ENCODE results near the gene EVPL.

EVPL gene

DNA sequence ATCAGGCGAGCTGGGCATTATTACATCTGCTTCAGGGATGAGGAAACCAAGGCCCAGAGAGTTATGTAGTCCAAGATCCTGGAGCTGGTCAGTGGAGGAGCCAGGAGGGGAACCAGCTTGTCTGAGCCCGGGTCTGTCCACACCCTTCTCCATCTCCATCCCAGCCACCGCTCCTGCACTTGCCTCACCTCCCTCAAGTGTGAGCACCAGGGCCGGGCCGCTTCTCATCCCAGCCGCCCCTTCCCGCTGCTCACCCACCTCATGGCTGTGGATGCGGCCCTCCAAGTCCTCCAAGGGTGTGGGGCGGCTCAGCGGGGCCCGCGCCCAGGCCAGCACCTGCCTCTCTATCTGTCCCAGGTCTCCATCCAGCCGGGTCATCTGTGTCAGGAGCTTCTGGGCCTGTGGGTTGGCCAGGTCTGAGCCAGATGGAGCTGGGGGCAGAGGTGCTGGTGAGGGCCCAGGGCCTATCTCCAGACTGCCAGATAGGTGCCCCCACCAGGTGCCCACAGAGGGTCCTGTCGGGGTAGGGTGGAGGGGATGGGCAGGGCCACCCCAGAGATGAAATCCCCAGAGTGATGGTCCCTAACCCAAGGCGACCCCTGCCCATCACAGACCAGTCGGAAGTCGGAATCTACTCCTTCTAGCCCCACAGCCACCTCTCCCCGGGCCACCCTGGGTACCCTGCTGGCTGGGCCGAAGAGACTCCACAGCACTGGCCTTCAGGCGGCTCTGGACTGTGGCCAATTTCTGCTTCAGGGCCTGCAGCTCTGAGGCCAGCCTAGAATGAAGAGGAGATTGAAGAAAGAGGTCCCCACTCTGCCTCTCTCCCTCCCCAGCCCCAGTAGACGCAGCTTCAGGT is 9.4 kb downstream of the EVPL start:
- no peak for TF ChIP-seq CTCF (IDR thresholded peaks at IDR 0.05; ENCODE audit: unreplicated experiment in 3 of 3)
- H3K36me3 Mint-ChIP-seq (ENCODE audit: low read depth): no peaks in the 10 kb centered on the region

DNA sequence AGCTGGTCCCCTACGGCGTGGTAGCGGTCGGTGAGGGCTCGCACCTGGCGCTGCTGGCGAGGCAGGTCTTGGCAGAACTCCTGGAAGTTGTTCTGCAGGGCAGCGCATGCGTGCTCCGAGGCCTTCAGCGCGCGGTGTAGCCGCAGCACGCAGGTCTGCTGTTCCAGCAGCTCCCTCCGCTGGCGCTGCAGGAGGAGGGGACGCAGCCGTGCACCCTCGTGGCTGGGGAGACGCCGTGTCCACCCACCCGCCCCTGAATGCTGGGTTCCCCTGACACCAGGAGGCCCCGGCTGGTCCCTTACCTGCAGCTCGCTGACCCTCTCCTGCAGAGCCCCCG is 12.2 kb downstream of the EVPL start:
- Mint-ChIP-seq H3K27me3 (ENCODE audit: low read depth) (peaks cover 5% of the 10 kb centered on the region), H3K9me3 (no peaks in the 10 kb centered on the region), H3K27ac (no peak overlapping the region)

More for the DNA sequence above, 9.4 kb downstream of the EVPL start:
- H3K27ac Mint-ChIP-seq: no peak overlapping the region
- no peaks in the 10 kb centered on the region for H3K9me3 Mint-ChIP-seq
- H3K4me1 Mint-ChIP-seq: peaks cover 13% of the 10 kb centered on the region
- no peak overlapping the region for H3K4me3 Mint-ChIP-seq
- H3K27me3 Mint-ChIP-seq (ENCODE audit: low read depth): peaks cover 9% of the 10 kb centered on the region

DNA sequence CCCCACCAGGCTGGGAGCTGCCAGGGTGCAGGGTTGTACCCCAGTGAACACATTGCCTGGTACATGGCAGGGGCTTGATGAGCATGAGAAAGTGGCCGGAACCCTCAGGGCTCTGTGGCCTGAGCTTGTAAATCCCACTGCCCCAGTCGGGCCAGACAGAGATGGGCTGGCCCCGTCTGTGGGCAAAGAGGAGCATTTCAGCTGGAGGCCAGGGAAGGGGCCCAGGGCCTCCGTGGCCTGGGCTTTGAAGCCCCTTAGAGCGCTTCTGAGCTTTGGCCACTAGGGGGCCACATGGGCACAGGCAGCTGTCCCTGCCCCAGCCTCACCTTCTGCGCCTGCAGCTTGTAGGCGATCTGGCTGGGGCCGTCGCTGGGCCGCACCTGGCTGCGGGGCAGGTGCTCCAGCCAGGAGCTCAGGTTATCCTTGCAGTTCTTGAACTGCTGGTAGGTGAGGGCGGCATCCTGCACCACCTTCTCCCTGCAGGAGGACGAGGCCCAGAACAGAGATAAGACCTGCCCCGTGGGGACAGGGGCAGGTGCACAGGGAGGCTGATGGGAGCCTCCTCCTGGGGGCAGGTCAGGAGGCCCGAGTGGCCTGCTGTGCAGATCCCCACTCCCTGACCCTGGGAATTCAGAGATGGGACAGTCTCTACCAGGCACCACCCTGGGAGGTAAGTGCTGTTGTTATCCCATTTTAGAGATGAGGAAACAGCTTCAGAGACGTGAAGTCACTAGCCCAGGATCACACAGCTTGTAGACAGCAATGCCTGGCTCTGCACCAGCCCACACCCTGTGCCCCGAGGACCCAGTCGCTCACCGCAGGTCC is 12.8 kb downstream of the EVPL start:
- peak overlapping the region in 1 of 3 experiments; percentile 29 for H3K27ac Mint-ChIP-seq
- peak; percentile 97 for TF ChIP-seq CTCF (IDR thresholded peaks at IDR 0.05; ENCODE audit: unreplicated experiment in 3 of 3)
- H3K36me3 Mint-ChIP-seq (ENCODE audit: low read depth): no peaks in the 10 kb centered on the region
- no peak overlapping the region for H3K4me3 Mint-ChIP-seq
- no peaks in the 10 kb centered on the region for H3K9me3 Mint-ChIP-seq
- H3K4me1 Mint-ChIP-seq: peaks cover 9% of the 10 kb centered on the region
- peaks cover 5% of the 10 kb centered on the region for H3K27me3 Mint-ChIP-seq (ENCODE audit: low read depth)

More for the DNA sequence above, 12.2 kb downstream of the EVPL start:
- no peak overlapping the region for H3K4me3 Mint-ChIP-seq
- no peaks in the 10 kb centered on the region for H3K36me3 Mint-ChIP-seq (ENCODE audit: low read depth)
- no peak for TF ChIP-seq CTCF (IDR thresholded peaks at IDR 0.05; ENCODE audit: unreplicated experiment in 3 of 3)
- H3K4me1 Mint-ChIP-seq: peaks cover 9% of the 10 kb centered on the region

DNA sequence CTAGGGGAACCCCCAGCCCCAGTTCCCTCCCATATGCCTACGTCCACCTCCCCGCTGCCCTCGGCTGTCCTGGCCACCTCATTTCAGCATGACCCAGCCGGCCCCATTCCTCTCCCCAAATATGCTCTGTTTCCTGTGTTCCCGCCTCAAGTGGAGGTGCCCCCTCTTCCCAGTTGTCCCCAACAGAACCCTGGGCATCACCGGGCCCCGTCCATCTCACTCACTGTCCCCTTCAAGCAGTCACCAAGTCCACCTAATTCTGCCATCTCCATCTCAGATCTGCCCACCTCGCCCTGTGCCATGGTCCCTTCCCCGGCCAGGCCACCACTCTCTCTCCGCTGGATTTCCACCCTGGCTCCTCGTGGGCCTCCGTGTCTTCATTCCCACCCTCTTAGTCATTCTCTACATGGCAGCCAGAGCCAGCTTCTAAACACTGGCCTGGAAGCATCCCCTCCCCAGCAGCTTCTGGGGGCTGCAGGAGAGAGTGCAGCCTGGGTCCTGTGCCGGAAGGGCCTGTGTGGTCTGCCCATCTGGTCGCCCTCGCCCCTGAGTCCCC is 13.7 kb downstream of the EVPL start:
- peaks cover 5% of the 10 kb centered on the region for H3K27me3 Mint-ChIP-seq (ENCODE audit: low read depth)
- TF ChIP-seq CTCF (IDR thresholded peaks at IDR 0.05; ENCODE audit: unreplicated experiment in 3 of 3): no peak
- no peaks in the 10 kb centered on the region for H3K36me3 Mint-ChIP-seq (ENCODE audit: low read depth)
- no peak overlapping the region for H3K4me3 Mint-ChIP-seq
- peak overlapping the region in 1 of 3 experiments; percentile 29 for H3K27ac Mint-ChIP-seq
- no peaks in the 10 kb centered on the region for H3K9me3 Mint-ChIP-seq
- peaks cover 9% of the 10 kb centered on the region for H3K4me1 Mint-ChIP-seq

DNA sequence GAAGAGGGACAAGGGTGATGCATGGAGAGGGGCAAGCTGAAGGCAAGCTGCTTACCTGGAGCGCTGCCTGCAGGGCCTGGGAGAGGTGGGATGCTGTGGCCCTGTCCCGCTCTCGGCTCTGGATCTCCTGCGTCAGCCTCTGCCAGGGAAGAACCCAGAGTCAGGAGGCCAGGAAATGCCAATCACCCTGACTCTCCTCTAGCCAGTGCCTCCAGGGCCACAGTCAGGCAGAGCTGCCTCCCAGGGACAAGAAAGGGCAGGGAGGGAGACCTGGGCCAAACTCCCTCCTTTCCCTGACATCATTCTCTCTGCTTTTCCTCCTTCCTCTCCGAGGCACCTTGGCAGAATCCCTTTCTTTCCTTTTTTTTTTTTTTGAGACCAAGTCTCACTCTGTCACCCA is 15.2 kb downstream of the EVPL start:
- no peak overlapping the region for H3K4me3 Mint-ChIP-seq
- peaks cover 9% of the 10 kb centered on the region for H3K4me1 Mint-ChIP-seq
- H3K27me3 Mint-ChIP-seq (ENCODE audit: low read depth): peaks cover 5% of the 10 kb centered on the region
- H3K27ac Mint-ChIP-seq: no peak overlapping the region
- no peak for TF ChIP-seq CTCF (IDR thresholded peaks at IDR 0.05; ENCODE audit: unreplicated experiment in 3 of 3)
- H3K9me3 Mint-ChIP-seq: no peaks in the 10 kb centered on the region
- H3K36me3 Mint-ChIP-seq (ENCODE audit: low read depth): no peaks in the 10 kb centered on the region
